ENCODE results near the gene KMT2E. TPM values are rescaled to one million over a fixed set of nuclear protein-coding genes. Genes with fewer than 3 reads are reported as not detected.
"Not testable (repeated sequence)": the region's sequence is repeated elsewhere in the genome, so short reads cannot be mapped to it uniquely, and the experiment has no call there.

Gene KMT2E
- total RNA-seq, 1 donor from 2014 or later: 161 TPM

GRCh38 chr7:104982308-104983075, 31.5 kb upstream of the KMT2E start:
- DNase-seq (ENCODE audit: low spot score): no peak
- intact Hi-C loops (cut with DNase I): no loop called here
- no peak for ATAC-seq

GRCh38 chr7:104983076-104983577, 30.9 kb upstream of the KMT2E start:
- ATAC-seq (no peak), DNase-seq (ENCODE audit: low spot score) (no peak)
- intact Hi-C loops (cut with DNase I): no loop called here

- intact Hi-C loops (cut with DNase I): no loop called here
- peak; percentile 96 for ATAC-seq
- DNase-seq (ENCODE audit: low spot score): peak; percentile 94
Measured at GRCh38 chr7:104983578-104984539, 30.1 kb upstream of the KMT2E start.

- DNase-seq (ENCODE audit: low spot score) (no peak), ATAC-seq (no peak)
- intact Hi-C loops (cut with DNase I): no loop called here
Measured at GRCh38 chr7:104984585-104985258, 29.3 kb upstream of the KMT2E start.

GRCh38 chr7:104985259-104985617, 28.8 kb upstream of the KMT2E start:
- DNase-seq (ENCODE audit: low spot score): no peak
- ATAC-seq: no peak
- intact Hi-C loops (cut with DNase I): no loop called here

GRCh38 chr7:104986628-104987259, 27.3 kb upstream of the KMT2E start:
- intact Hi-C loops (cut with DNase I): no loop called here
- DNase-seq (ENCODE audit: low spot score) (no peak), ATAC-seq (no peak)

GRCh38 chr7:104987403-104987802, 26.6 kb upstream of the KMT2E start:
- ATAC-seq; DNase-seq (ENCODE audit: low spot score); intact Hi-C loops (cut with DNase I): not testable (repeated sequence)

- intact Hi-C loops (cut with DNase I): no loop called here
- DNase-seq (ENCODE audit: low spot score): no peak
Measured at GRCh38 chr7:104990983-104991382, 23.0 kb upstream of the KMT2E start.

GRCh38 chr7:104992306-104992705, 21.7 kb upstream of the KMT2E start:
- ATAC-seq (no peak), DNase-seq (ENCODE audit: low spot score) (no peak)
- intact Hi-C loops (cut with DNase I): no loop called here

More at GRCh38 chr7:104990983-104991382, 23.0 kb upstream of the KMT2E start:
- ATAC-seq: no peak

GRCh38 chr7:104993217-104993862, 20.7 kb upstream of the KMT2E start:
- no peak for ATAC-seq
- intact Hi-C loops (cut with DNase I): no loop called here
- no peak for DNase-seq (ENCODE audit: low spot score)

- no peak for ATAC-seq
- intact Hi-C loops (cut with DNase I): no loop called here
- no peak for DNase-seq (ENCODE audit: low spot score)
Measured at GRCh38 chr7:104998040-104998752, 15.8 kb upstream of the KMT2E start.

- no peak for DNase-seq (ENCODE audit: low spot score)
- no peak for ATAC-seq
- intact Hi-C loops (cut with DNase I): no loop called here
Measured at GRCh38 chr7:105000200-105000599, 13.8 kb upstream of the KMT2E start.

- ATAC-seq (no peak), DNase-seq (ENCODE audit: low spot score) (no peak)
- intact Hi-C loops (cut with DNase I): no loop called here
Measured at GRCh38 chr7:105000927-105001336, 13.1 kb upstream of the KMT2E start.

GRCh38 chr7:105001652-105002184, 12.3 kb upstream of the KMT2E start:
- intact Hi-C loops (cut with DNase I): no loop called here
- ATAC-seq (no peak), DNase-seq (ENCODE audit: low spot score) (no peak)

- DNase-seq (ENCODE audit: low spot score): no peak
- intact Hi-C loops (cut with DNase I): no loop called here
- peak; percentile 68 for ATAC-seq
Measured at GRCh38 chr7:105003275-105003674, 10.7 kb upstream of the KMT2E start.

- no peak for DNase-seq (ENCODE audit: low spot score)
- intact Hi-C loops (cut with DNase I): no loop called here
- peak; percentile 71 for ATAC-seq
Measured at GRCh38 chr7:105003872-105004510, 10.0 kb upstream of the KMT2E start.

GRCh38 chr7:105005006-105005405, 9.0 kb upstream of the KMT2E start:
- intact Hi-C loops (cut with DNase I); DNase-seq (ENCODE audit: low spot score); ATAC-seq: not testable (repeated sequence)
